Activated CD4-positive, alpha-beta T cell treated with anti-CD3 and anti-CD28 coated beads for 48 hours (primary cell): ENCODE measurements around the gene WRNIP1.

Experiments used
- DNase-seq: peaks from one replicate; pipeline ENCODE4 v3.0.0-alpha.2; 2020

The WRNIP1 gene

DNA sequence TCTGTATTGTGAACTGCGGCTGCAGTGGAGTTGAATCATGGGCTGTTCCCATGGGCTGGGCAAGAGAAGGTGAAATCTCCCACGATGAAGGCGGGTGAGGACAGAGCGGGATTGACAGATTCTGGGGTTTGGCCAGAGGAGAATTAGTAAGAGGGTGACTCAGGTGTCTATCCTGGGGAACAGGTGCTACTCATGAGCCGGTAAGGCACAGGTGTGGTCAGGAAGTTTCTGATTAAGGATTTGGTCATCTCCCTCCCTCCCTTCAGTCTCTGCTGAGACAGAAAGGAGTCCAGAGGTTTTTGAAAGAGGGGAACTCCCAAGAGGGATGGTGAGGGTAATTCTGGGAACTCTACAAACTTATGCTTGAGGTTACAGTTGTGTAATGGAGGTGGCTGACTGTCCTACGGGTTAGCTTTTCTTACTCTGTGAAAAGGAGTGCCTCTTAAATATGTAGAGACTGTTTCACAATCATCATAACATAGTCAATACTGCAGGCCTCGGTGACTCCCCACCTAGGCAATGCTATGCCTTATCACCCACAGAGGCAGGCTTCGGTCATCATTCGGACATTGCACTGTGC is 45.0 kb downstream of the WRNIP1 start:
- no peak for DNase-seq

DNA sequence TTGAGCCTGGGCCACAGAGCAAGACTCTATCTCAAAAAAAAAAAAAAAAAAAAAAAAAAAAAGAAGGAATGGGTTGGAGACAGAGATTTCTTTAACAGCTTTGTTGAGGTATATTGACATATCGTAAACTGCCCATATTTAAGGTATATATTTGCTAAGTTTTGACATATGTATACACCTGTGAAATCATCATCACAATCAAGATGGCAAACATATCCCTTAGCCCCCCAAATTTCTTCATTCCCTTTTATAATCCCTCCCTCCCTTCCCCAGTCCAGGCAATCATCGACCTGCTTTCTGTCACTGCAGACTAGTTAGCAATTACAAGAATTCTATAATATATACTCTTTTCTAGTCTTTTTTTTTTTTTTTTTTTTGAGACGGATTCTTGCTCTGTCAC is 47.5 kb downstream of the WRNIP1 start:
- DNase-seq, result no peak

DNA sequence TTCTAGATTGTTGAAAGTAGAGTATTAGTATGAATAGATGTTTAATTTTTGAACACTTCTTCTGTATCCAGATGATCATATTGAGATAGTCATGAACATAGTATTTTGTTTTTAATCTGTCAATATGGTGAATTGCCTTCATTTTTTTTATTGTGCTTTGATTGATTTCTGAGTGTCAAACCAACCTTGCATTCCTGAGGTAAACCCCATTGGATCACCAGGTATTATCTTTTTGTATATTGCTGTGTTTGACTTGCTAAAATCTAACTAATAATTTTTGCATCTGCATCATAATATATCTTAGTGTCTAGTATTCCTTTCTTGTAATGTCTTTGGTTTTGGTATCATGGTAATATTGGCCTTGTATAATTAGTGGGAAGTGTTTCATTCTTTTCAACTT is 51.0 kb downstream of the WRNIP1 start:
- no peak for DNase-seq

DNA sequence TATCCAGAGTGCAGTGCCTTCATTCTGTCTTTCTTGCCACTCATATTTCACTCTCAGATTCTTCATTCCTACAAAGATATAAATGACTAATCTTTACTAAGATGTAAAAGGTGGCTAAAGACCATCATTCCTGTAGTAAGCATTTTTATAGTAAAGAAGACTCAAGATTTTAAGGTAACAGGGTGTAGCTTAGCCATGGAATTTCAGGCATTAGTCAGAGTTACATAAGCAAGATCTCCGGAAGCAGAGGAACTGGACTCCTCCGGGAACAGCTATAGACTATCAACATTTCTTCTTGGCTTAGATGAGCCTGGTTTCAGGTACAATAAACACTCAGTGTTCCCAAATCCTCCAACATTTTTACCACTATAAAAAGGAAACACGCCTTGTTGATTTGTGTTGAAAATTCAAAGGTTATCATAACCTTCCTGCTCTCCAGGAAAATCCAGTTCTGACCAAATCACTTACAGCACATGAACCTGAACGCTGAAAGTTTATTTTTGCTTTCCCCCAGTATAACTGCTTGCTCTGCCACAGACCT is 52.8 kb downstream of the WRNIP1 start:
- DNase-seq, result no peak

DNA sequence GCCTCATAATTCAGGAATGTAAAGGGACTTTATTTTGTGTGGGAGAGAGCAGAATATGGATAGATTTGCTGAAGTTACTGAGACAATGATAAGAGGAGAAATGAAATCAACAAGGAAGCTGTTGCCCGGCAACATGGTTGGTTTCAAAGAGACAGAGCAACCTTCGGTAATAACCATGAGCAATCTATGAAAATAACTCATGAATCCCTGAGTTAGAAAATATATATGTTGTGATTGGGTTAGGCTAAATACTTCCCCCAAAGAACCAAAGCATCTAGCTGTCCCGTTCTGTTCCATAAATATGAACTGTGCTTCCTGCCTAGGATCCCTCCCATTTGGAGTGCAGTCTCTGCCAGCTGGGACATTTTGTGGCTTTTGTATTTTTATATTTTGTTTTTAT is 53.4 kb downstream of the WRNIP1 start:
- no peak for DNase-seq

DNA sequence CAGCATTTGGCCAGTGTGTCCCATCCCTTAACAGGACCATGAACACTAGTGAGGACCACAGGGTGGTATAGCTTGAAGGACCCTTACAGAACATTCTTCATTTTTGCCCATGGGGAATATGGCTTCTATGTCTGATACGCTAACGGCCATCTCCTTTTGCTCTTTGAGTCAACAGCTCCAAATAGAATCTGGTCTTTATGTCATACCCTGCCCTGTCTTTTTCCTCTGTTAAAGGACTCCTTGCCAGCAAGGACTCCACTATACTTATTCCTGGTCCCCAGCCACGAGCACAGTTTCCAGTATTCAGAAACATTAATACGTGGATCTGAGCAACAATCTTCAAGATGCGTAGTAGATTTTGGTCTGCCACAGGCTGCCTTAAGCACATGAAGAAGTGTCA is 53.9 kb downstream of the WRNIP1 start:
- no peak for DNase-seq

DNA sequence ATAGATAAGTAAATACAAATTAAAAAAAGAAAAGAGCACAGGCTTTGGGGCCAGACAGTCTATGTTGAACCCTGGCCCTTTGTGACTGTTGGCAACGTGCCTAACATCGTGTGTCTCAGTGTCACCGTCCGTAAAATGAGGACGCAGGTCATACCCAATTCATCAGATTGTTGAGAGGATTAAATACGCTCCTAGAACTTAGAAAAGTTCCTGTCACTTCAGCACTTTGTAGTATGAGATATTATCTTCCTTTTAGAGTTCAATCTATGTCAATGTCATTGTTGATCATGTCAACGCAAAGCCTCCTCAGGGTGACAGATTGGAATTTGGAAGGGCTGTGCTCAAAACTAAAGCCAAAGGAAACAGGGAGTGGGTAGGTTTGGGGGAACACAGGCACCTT is 54.8 kb downstream of the WRNIP1 start:
- DNase-seq, result no peak

DNA sequence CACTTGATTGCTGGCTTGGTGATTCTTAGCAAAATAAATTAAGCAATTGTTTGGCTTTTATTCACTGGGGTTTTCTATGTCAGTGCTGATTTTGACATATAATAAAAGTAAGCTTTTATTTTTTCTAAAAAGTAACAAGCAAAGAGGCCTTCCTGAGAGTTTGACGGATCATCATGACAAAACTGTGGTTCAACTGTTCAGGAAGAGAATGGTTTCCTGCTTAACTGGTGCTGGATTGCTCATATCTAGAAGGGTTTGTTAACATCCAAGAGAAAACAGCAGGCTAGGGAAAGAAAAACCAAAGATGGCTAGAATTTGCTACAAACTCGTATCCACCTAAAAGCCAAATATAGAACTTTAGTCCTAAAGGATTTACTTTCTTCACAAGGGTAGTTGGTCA is 55.2 kb downstream of the WRNIP1 start:
- DNase-seq, result no peak

DNA sequence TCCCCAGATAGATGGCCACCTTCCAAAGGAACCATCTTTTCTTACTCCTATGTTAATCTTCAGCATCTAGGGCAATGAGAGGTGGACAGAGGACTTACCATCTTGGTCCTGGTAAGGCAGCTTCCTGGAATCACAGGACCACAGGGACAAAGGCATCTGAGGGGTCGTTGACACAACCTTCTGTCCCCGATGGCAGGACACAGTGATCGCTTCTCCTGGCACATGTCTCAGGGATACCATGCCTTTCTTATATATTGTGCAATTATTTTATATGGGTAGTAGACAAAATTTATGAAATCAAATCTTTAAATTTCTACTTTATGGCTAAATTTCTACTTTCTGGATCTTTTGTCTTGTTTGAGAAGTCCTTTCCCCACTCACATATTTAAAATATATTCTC is 56.4 kb downstream of the WRNIP1 start:
- DNase-seq, result no peak

DNA sequence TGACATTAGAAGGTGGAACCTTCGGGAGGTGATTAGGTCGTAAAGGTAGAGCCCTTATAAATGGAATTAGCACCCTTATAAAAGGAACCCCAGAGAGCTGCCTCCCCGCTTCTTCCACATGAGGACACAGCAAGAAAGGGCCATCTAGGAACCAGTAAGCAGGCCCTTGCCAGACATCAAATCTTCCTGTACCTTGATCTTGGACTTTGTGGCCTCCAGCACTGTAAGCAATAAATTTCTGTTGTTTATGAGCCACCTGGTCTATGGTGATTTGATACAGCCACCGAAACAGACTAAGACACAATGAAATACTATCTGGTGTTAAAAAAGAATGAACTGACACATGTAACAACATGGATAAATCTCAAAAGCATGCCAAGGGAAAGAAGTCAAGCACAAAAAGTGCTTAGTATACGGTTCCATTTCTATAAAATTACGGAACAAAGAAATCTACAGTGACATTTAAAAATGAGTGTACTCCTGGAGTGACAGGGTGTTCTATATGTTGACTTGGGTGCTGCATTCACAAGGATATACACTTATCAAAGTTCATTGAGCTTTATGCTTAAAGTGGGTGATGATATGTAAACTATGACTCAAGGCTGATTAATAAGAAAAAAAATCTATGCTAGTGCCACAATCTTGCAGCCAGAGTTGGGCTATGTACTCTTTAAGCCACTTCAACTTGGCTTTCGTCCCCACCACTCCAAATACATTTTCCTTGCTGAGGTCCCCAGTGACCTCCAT is 58.1 kb downstream of the WRNIP1 start:
- no peak for DNase-seq

DNA sequence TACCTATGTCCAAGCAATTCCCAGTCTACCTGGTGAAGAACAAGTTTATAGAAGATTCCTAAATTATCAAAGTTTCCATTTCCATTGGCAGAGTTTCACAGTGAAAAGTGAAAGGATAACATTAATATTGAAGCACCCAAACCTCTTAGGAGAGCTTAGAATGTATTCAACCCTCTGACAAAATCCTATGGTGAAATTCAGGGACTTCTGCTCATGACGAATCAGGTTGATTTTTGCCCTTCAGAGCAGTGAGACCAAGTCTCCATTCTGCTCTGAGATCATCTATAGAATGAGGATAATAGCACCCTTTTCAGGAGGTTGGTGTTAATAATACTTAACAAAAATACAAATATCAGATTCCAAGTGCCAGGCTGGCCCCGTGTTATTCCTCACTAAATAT is 60.9 kb downstream of the WRNIP1 start:
- no peak for DNase-seq

DNA sequence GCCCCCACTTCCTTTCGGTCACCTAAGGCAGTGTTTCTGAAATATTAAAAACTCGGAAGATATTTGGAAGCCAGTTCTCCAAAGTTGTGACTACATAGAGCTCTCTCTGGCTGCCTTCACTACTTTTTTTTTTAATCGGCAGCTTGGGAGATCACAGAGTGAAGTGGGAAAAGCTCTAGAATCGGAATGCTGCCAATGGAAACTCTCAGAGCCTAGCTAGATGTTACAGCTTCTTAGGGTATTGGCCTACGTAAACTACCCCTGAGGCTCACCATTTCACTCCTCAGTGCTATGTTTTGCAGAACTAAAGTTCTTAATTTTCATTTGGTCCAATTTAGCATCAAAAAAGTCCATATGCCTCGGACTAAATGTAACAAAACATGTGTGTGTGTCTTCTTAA is 61.9 kb downstream of the WRNIP1 start:
- no peak for DNase-seq

DNA sequence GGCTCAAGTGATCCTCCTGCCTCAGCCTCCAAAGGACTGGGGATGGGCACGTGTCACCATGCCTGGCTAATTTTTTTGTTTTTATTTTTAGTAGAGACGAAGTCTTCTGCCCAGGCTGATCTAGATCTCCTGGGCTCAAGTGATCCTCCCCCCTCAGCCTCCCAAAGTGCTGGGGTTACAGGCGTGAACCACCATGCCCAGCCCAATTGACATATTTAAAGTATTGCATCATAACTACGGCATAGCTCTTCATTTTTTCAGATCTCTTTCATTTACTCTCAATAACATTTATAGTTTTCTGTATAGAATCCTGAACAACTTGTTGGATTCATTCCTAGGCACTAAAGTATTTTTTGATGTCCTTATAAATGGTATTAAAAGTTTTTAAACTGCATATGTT is 63.4 kb downstream of the WRNIP1 start:
- DNase-seq, result no peak

DNA sequence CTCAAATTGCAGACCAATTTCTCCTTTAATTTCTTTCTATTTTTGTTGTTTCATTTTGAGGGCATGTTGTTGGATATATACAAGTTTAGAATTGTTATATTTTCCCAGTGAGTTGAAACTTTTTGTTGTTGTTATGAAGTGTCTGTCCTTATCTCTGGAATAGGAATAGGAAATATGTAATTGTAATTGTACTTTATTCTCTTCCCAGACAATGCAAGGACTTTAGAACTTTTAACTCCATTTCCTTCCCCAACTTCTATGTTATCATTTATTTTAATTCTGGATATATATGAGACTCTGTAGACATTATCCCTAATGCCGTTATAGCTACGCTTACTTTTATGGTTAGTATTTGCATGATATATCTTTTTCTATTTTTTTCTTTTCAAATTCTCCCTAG is 64.1 kb downstream of the WRNIP1 start:
- no peak for DNase-seq

DNA sequence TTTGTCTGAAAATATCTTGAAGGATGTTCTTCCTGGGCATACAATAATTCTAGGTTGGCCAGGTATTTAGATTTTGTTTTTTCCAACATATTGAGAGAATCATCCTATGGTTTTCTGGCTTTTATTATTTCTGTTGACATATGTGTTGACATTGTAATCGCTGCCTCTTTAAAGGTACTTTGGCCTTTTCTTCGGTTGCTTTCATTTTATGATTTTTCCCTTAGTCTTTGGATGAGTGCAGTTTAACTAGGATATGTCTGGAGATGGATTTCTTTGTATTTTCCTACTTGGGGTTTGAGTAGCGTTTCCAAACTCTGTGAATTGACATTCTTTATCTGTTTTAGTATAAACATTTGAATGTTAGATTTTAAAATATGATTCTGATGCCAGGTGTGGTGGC is 65.0 kb downstream of the WRNIP1 start:
- DNase-seq, result no peak

DNA sequence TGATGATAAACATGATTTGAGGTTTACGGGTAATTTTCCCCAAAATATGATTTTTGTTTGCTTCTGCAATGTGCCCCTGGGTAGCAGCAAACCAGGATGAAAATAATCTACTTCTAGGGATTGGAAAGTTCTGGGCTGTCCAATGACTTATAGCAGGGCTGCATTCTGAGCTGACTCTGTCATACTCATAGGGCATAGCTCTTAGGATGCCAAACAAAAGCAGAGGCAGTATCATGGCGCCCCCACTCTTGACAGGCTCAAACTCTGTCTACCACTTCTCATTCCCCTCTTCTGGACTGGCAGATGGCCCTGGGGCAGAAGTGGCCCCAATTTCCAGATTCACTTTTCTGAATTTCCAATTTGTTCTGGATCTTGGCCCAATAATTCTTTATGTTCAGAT is 66.2 kb downstream of the WRNIP1 start:
- DNase-seq, result no peak

DNA sequence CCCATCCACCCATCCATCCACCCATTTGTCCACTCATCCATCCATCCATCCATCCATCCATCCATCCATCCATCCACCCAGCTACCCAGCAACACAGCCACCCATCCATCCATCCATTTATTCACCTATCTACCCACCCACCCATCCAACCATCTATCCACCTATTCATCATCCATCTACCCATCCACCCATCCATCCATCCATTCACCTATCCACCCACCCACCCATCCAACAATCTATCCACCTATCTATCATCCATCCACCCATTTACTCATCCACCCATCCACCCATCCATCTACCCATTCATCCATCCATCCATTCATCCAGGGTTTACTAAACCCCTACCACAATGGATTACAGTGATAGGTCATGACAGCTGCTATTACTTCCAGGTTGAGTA is 69.1 kb downstream of the WRNIP1 start:
- no peak for DNase-seq
